Activated naive CD8-positive, alpha-beta T cell (primary cell): ENCODE measurements around the gene GPR84.

ENCODE experiments used
- H3K27ac Mint-ChIP-seq: one replicate; pipeline ENCODE4 v1.8.0; 2021; ENCODE audit warnings: mixed read lengths
- H3K27me3 Mint-ChIP-seq: one replicate; pipeline ENCODE4 v1.8.0; 2021; ENCODE audit warnings: mixed read lengths
- H3K36me3 Mint-ChIP-seq: one replicate; pipeline ENCODE4 v1.8.0; 2021; ENCODE audit warnings: mixed read lengths
- H3K4me1 Mint-ChIP-seq: one replicate; pipeline ENCODE4 v1.8.0; 2021; ENCODE audit warnings: low read depth, mixed read lengths
- H3K4me3 Mint-ChIP-seq: one replicate; pipeline ENCODE4 v1.8.0; 2021; ENCODE audit warnings: mild to moderate bottlenecking, mixed read lengths
- H3K9me3 Mint-ChIP-seq: one replicate; pipeline ENCODE4 v1.8.0; 2021; ENCODE audit warnings: low read depth, mixed read lengths

The GPR84 gene

DNA sequence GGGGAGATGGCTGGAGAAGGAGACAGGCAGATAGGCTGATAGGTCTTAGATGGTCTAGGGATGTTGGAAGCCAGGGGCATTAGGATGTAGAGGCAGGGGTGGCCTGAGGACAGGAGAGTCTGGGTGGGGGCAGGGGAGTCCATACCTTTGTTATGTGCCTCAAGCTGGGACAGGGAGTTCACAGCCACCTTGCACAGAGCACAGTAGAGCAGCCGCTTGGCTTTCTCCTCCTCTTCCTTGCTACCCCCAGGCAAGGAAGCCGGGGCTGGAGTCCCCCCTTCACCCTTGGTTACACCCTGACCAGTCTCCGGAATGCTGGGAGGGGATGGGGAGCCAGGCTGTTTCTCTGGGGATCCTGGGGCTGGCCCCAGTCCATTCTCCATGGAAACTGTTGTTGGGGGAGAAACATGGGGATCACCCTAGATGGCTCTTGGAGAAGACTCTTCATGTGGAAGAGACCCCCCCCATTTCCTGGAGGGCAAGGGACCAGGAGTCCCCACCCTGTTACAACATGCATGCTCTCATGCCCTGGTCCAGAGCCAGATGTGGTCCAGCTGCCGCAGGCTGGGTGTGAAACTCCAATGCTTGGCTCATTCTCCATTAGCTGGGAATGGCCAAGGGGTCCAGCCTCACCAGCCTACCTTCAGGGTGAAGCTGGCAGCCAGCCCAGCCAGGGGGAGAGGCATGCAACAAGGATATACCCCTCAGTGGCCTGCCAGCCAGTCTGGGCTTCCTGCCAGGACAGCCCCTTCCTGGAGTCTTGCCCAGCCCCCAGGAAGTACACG, 7.2 kb upstream of the GPR84 start:
- H3K36me3 Mint-ChIP-seq = no peaks in the 10 kb centered on the region
- H3K4me1 Mint-ChIP-seq = peaks cover 24% of the 10 kb centered on the region
- no peak overlapping the region for H3K27ac Mint-ChIP-seq
- H3K4me3 Mint-ChIP-seq = no peak overlapping the region
- no peaks in the 10 kb centered on the region for H3K27me3 Mint-ChIP-seq
- no peaks in the 10 kb centered on the region for H3K9me3 Mint-ChIP-seq

DNA sequence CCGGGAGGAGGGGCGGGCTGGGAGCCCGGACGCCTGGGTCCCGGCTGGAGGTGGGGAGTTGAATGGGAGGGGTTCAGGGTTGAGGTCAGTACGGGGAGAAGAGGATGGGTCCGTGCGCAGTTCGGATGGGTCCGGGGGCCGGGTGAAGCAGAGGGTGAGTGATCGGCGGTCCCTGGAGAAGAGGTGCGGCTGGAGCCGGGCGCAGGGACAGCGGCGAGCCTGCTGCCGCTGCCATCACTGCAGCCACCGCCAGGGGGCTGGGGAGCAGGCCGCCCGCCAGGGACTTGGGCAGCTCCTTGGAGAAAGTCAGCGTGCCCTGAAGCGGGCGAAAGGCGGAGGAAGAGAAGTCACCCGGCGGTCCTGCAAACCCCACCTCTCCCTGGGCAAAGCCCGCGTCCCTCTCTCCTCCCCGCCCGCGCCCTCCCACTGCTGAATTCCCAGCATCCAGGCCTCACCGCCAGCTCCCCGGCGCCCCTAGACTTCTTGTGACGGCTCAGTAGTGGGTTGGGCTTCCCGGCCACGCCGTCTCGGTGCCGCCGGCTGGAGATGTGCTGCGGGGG, 6.0 kb upstream of the GPR84 start:
- H3K27me3 Mint-ChIP-seq = no peaks in the 10 kb centered on the region
- H3K4me3 Mint-ChIP-seq = no peak overlapping the region
- no peaks in the 10 kb centered on the region for H3K9me3 Mint-ChIP-seq
- no peaks in the 10 kb centered on the region for H3K36me3 Mint-ChIP-seq
- H3K4me1 Mint-ChIP-seq = peaks cover 24% of the 10 kb centered on the region
- H3K27ac Mint-ChIP-seq = no peak overlapping the region

- no peak overlapping the region for H3K27ac Mint-ChIP-seq
- H3K4me1 Mint-ChIP-seq = peaks cover 27% of the 10 kb centered on the region
- H3K9me3 Mint-ChIP-seq = no peaks in the 10 kb centered on the region
- H3K27me3 Mint-ChIP-seq = no peaks in the 10 kb centered on the region
- H3K36me3 Mint-ChIP-seq = no peaks in the 10 kb centered on the region
- no peak overlapping the region for H3K4me3 Mint-ChIP-seq
These were observed 5.4 kb upstream of the GPR84 start for GRCh38 chr12:54369597-54370131.

DNA sequence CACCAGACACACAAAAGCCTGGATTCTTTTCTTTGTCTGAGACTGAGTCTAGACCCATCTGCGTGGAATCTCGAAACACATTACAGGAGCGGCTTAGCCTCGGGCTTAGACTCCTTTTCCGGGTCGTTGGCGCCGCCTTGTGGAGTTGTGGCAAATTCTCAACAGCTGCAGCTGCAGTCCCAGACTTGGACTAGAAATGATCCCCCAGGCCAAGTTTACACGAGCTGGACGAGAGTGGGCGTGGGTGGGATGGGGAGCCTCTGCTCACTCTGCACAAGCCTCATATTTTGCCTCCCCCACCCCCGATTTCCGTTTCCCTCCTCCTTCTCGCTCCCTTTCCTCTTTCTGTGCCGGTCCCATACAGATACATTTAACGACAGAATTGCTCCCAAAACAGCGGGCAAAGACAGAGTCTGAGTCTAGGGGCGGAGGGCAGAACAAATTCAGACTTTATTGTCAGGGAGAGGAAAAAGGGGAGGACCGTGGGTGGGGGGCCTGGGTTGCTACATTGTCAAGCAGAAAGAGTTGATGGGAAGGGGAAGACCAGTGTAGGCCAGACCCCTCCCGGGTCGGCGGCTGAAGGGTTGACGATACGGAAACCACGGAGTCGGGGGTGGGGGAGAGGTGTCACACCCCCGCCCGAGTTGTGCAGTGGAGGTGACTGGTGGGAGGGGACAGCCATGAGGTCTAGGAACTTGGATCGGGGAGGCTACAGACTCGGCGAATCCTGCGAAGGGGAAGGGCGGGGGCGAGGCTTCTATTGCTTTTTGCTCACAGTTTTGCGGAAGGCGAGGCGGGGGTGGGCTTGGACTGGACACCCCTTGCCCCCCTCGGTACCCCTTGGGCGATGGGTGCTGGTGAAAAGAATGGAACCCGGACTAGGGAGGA, 4.7 kb upstream of the GPR84 start:
- no peaks in the 10 kb centered on the region for H3K9me3 Mint-ChIP-seq

DNA sequence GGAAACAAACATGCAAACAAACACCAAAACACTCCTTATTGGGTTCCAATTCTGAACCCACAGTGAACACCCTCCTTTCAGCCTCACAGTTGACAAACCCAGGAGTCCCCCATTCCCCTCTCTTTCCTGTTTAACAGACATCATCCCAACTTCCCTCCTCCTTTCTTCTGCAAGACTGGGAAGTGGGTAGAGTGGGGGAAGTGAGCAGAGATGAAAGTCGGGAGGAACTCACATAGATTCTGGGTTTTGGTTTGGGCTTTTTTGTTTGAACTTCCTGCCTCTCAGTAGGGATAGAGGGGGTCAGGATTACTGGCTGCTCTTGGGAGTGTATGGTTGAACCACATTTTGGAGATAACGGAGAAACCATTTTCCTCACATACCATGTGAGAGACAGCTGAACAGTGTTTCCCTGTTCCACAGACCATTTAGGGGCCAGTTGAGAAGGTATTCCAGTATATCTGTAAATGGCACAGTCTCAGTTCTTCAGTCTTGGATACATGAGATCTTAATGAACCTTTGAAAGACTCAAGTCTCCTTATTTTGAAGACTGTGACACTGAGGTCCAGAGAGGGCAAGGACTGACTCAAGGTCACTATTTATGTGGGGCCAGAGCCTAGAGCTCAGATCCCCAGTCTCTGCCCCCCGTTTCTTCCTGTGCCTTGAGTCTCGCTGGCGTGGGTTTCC, 3.9 kb upstream of the GPR84 start:
- H3K36me3 Mint-ChIP-seq = no peaks in the 10 kb centered on the region
- peaks cover 36% of the 10 kb centered on the region for H3K4me1 Mint-ChIP-seq
- H3K4me3 Mint-ChIP-seq = peak overlapping the region; percentile 36
- no peaks in the 10 kb centered on the region for H3K9me3 Mint-ChIP-seq
- H3K27me3 Mint-ChIP-seq = no peaks in the 10 kb centered on the region
- no peak overlapping the region for H3K27ac Mint-ChIP-seq

More for the DNA sequence above, 4.7 kb upstream of the GPR84 start:
- Mint-ChIP-seq H3K36me3 (no peaks in the 10 kb centered on the region), H3K4me1 (peaks cover 34% of the 10 kb centered on the region), H3K27me3 (no peaks in the 10 kb centered on the region), H3K27ac (no peak overlapping the region), H3K4me3 (peak overlapping the region; percentile 36)

- H3K4me3 Mint-ChIP-seq = no peak overlapping the region
- H3K9me3 Mint-ChIP-seq = no peaks in the 10 kb centered on the region
- H3K36me3 Mint-ChIP-seq = no peaks in the 10 kb centered on the region
- H3K4me1 Mint-ChIP-seq = peaks cover 30% of the 10 kb centered on the region
- H3K27ac Mint-ChIP-seq = no peak overlapping the region
- no peaks in the 10 kb centered on the region for H3K27me3 Mint-ChIP-seq
These were observed 668 bp downstream of the GPR84 start for GRCh38 chr12:54363618-54364017.

- no peaks in the 10 kb centered on the region for H3K36me3 Mint-ChIP-seq
- no peaks in the 10 kb centered on the region for H3K9me3 Mint-ChIP-seq
- peak overlapping the region; percentile 64 for H3K27ac Mint-ChIP-seq
- H3K4me3 Mint-ChIP-seq = no peak overlapping the region
- no peaks in the 10 kb centered on the region for H3K27me3 Mint-ChIP-seq
- H3K4me1 Mint-ChIP-seq = peaks cover 27% of the 10 kb centered on the region
These were observed 1.2 kb downstream of the GPR84 start for GRCh38 chr12:54363047-54363446.

- Mint-ChIP-seq H3K9me3 (no peaks in the 10 kb centered on the region), H3K36me3 (no peaks in the 10 kb centered on the region), H3K4me1 (peaks cover 26% of the 10 kb centered on the region), H3K27ac (peak overlapping the region; percentile 87), H3K27me3 (no peaks in the 10 kb centered on the region), H3K4me3 (peak overlapping the region; percentile 30)
These were observed 3.4 kb downstream of the GPR84 start for GRCh38 chr12:54360717-54361456.

- Mint-ChIP-seq H3K4me3 (peak overlapping the region; percentile 30), H3K36me3 (no peaks in the 10 kb centered on the region), H3K27ac (no peak overlapping the region), H3K4me1 (peaks cover 25% of the 10 kb centered on the region), H3K9me3 (no peaks in the 10 kb centered on the region), H3K27me3 (no peaks in the 10 kb centered on the region)
These were observed 4.4 kb downstream of the GPR84 start for GRCh38 chr12:54359762-54360351.

DNA sequence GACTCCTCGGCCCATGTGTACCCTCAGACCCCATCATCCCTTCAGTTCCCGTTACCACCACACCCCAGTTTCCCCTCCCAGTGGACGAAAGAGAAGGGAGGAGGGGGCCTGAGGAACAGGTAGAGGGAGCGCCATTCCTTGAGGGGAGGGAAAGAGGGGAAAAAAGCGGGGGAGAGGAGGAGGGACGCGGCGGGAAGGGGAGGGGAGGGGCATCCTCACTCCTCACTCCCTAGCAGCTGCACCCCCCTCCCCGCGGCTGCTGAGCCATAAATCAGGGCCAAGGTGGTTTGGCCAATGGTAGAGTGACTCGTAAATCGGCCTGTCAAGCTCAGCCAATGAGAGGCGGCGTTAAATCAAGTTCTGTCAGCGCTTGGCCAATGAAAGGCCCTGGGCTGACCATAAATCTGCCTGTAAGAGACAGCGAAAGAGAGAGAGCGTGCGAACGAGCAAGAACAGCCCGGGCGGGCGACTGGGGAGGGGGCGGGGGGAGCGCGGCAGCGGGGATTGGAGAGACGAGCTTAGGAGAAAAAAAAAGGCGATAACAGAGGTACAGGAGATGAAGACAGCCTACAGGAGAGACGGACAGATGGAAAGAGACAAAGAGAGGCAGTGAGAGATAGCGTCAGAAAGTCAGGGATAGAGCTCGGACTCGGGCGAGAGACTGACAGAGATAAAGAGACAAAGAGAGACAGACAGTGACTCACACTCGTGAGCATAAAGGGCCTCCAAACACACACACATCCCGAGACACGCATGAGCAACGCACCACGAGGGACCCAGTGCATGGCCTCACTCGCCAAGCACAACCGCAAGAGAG, 5.1 kb downstream of the GPR84 start:
- Mint-ChIP-seq H3K27me3 (no peaks in the 10 kb centered on the region), H3K36me3 (no peaks in the 10 kb centered on the region), H3K4me1 (peaks cover 18% of the 10 kb centered on the region), H3K4me3 (no peak overlapping the region), H3K27ac (no peak overlapping the region), H3K9me3 (no peaks in the 10 kb centered on the region)

DNA sequence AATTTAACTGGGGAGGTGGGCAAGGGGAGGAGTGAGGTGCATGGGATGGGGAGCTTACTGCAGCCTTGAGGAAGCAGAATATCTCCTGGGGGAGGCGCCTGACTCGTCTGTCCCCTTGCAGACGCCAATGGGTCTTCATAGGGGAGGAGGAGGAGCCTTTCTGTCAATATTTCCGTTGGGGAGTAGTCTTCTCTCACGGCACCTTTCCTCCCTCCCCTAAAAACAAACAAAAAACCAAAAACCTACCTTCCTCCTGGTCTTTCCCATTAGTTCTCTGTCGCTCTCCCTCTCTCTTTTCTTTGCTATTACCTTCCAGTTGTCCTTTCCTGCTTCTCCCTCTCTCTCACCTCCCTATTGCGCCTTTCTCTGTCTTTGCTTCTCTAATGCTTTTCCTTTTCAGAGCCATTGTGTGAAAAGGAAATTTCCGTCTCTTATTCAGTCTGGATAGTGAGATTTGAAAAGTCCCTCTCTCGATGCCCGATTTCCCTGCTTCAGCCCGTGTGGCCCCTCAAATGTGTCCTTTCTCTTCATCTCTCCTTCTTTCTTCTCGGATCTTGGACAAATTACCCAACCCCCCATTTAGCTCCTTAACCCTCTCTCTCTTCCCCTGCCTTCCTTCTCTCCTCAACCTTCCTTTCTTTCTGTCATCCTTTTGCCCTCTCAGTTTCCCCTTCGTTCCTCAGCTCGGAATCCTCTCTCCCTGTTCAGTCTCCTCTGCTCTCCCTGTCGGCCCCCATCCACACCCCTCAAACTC, 5.9 kb downstream of the GPR84 start:
- Mint-ChIP-seq H3K36me3 (no peaks in the 10 kb centered on the region), H3K9me3 (no peaks in the 10 kb centered on the region), H3K4me3 (no peak overlapping the region), H3K27me3 (no peaks in the 10 kb centered on the region), H3K4me1 (peaks cover 10% of the 10 kb centered on the region), H3K27ac (no peak overlapping the region)

DNA sequence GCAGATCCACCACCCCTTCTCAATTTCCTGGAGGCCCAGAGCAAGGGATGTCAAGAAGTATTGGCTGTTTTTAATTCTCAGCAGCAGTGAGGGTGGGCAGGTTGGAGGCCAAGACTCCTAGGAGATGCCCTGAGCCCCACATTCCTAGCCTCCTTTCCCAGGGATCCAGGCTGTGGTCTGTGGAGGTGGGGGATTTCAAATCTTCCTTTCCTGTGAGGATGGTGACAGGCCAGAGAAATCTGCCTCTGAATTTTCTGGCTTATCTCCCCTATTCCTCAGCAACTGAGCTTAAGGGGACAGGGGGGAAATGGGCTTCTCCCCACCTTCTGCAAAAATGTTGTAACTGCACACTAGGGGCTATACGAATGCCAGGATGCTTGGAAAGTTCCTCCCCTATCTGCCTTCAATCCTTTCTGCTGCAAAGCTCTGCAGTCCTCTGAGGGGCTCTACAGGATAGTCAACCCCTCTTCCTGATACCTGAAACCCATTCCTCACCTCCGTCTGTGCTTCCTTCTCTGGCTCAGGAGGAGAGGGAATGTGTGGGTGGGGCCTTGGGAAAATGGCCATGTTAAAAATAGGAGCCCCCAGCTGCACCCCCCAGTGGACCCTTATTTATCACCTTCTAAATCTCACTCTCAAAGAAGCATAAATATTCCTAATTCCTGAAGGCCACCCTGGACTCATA, 6.6 kb downstream of the GPR84 start:
- Mint-ChIP-seq H3K27me3 (no peaks in the 10 kb centered on the region), H3K36me3 (no peaks in the 10 kb centered on the region), H3K9me3 (no peaks in the 10 kb centered on the region), H3K4me1 (peaks cover 10% of the 10 kb centered on the region), H3K4me3 (no peak overlapping the region), H3K27ac (no peak overlapping the region)
